ENCODE results near the gene ABHD14A. TPM values are rescaled to one million over a fixed set of nuclear protein-coding genes. Genes with fewer than 3 reads are reported as not detected.

Gene ABHD14A
- total RNA-seq, 4 donors from 2014 or later: 4.3 to 14.2 (median 9.4) TPM

DNA sequence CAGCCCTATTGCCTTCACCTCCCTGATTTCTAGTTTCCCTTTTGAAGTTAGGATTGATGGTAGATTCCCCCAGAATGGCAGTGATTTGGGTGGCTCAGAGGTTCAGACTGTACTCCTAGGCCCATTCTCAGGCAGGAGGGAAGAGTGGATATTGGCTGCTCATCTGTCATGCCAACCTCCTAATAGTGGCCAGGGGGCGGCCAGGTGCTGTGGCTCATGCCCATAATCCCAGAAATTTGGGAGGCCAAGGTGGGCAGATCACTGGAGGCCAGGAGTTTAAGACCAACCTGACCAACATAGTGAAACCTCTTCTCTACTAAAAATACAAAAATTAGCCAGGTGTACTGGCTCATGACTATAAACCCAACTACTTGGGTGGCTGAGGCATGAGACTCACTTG is 44.4 kb upstream of the ABHD14A start:
- DNase-seq: no peak
- Histone ChIP-seq H3K4me1 (no peaks in the 10 kb centered on the region), H3K36me3 (peaks cover 18 to 35% (median 20%) of the 10 kb centered on the region in 3 donors), H3K4me3 (no peak overlapping the region), H3K27me3 (no peaks in the 10 kb centered on the region), H3K9me3 (no peaks in the 10 kb centered on the region), H3K27ac (no peak overlapping the region)
- intact Hi-C loops (cut with DNase I): no loop called here
- WGBS, 2 donors: no CpG with 5 or more reads among the region's 1 CpG
- no peak for TF ChIP-seq POLR2A (IDR thresholded peaks at IDR 0.05)
- no peak for TF ChIP-seq CTCF (IDR thresholded peaks at IDR 0.05)

- no peak for TF ChIP-seq CTCF (IDR thresholded peaks at IDR 0.05)
- TF ChIP-seq POLR2A (IDR thresholded peaks at IDR 0.05): no peak
- Histone ChIP-seq H3K4me1 (no peaks in the 10 kb centered on the region), H3K9me3 (no peaks in the 10 kb centered on the region), H3K27ac (no peak overlapping the region), H3K27me3 (no peaks in the 10 kb centered on the region), H3K36me3 (peaks cover 25 to 49% (median 33%) of the 10 kb centered on the region in 3 donors), H3K4me3 (no peak overlapping the region)
- intact Hi-C loops (cut with DNase I): no loop called here
- no peak for DNase-seq
- 76 to 93% methylated on average over 6 of the region's 6 CpGs for WGBS, 2 donors
Observed at GRCh38 chr3:51931756-51932155, 43.1 kb upstream of the ABHD14A start.

- intact Hi-C loops (cut with DNase I): no loop called here
- no peak for TF ChIP-seq POLR2A (IDR thresholded peaks at IDR 0.05)
- TF ChIP-seq CTCF (IDR thresholded peaks at IDR 0.05): no peak
- H3K36me3 ChIP-seq: peaks cover 29 to 58% (median 43%) of the 10 kb centered on the region in 3 donors
- no peak overlapping the region for H3K27ac ChIP-seq
- 94 to 96% methylated on average over 11 to 13 of the region's 15 CpGs for WGBS, 2 donors
- DNase-seq: no peak
- H3K9me3 ChIP-seq: no peaks in the 10 kb centered on the region
- H3K4me3 ChIP-seq: no peak overlapping the region
- H3K27me3 ChIP-seq: no peaks in the 10 kb centered on the region
- H3K4me1 ChIP-seq: no peaks in the 10 kb centered on the region
Observed at GRCh38 chr3:51932471-51933370, 42.1 kb upstream of the ABHD14A start.

DNA sequence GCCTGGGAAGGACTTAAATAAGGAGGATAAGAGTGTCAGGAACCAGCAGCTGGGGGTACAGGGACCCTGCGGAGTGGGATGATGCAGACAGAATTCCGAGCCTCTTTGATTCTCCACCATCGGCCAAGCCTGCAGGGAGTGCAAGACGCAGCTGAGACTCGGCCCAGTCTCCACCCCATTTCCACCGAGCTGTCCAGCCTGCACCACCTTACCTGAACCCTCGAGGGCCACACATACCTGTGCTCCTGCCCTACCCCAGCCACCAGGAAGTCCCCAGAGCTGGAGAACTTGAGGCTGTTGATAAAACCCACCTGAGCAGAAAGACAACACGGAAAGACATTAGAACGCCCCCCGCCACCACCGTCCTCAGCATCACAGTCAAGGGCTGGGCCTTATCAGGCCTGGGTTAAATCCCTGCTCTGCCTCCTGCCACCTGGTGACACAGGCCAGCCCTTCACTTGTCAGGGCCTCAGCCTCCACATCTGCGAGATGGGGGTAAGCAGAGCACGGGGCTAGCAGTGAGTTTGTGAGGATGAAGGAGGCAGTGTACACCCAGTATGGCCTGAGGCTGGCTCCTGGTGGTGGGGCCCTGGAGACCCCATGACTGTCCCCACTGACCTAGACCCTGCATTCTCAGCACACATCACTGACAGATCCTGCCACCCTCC is 41.3 kb upstream of the ABHD14A start:
- intact Hi-C loops (cut with DNase I): no loop called here
- Histone ChIP-seq H3K4me1 (no peaks in the 10 kb centered on the region), H3K36me3 (peaks cover 34 to 67% (median 48%) of the 10 kb centered on the region in 3 donors), H3K4me3 (no peak overlapping the region), H3K27ac (no peak overlapping the region), H3K9me3 (no peaks in the 10 kb centered on the region), H3K27me3 (no peaks in the 10 kb centered on the region)
- 91 to 98% methylated on average over 5 to 9 of the region's 13 CpGs for WGBS, 2 donors
- no peak for DNase-seq
- no peak for TF ChIP-seq POLR2A (IDR thresholded peaks at IDR 0.05)
- TF ChIP-seq CTCF (IDR thresholded peaks at IDR 0.05): no peak
